Keratinocyte (primary cell): ENCODE results near the gene ZSWIM3. TPM values are rescaled to one million over a fixed set of nuclear protein-coding genes. Genes with fewer than 3 reads are reported as not detected.

ENCODE experiments used
- DNase-seq: peaks from one replicate; pipeline ENCODE4 v3.0.0-alpha.2; 2011; ENCODE audit warnings: low read depth, missing footprints, low spot score
- FAIRE-seq: peaks from 2 replicates; lab custom pipeline; 2011; peaks lifted over from hg19 to GRCh38; lab: Jason Lieb, UNC
- H2AFZ ChIP-seq: 2 replicates; pipeline ENCODE4 v1.6.0; 2012; ENCODE audit warnings: low read length, control low read depth, inconsistent platforms; ENCODE audit not compliant: control insufficient read depth
- H3K27ac ChIP-seq: 2 replicates; pipeline ENCODE4 v1.5.1; 2011; ENCODE audit warnings: low read length; ENCODE audit not compliant: control insufficient read depth, insufficient read depth
- H3K27me3 ChIP-seq: 3 replicates; pipeline ENCODE4 v1.6.0; 2011; ENCODE audit warnings: low read length; ENCODE audit not compliant: control insufficient read depth, insufficient read depth; ENCODE audit errors: extremely low read depth
- H3K36me3 ChIP-seq, 2 experiments: 2 replicates in 1 of 2; 3 replicates in 1 of 2; pipeline ENCODE4 v1.5.1; 2011; ENCODE audit warnings: low read length in 2 of 2, mild to moderate bottlenecking in 1 of 2; ENCODE audit not compliant: control insufficient read depth in 2 of 2, insufficient read depth in 2 of 2; ENCODE audit errors: extremely low read depth in 1 of 2
- H3K4me1 ChIP-seq: 3 replicates; pipeline ENCODE4 v1.5.1; 2011; ENCODE audit warnings: low read length; ENCODE audit not compliant: control insufficient read depth, insufficient read depth; ENCODE audit errors: extremely low read depth
- H3K4me2 ChIP-seq: 3 replicates; pipeline ENCODE4 v1.6.0; 2011; ENCODE audit warnings: low read depth, low read length; ENCODE audit not compliant: control insufficient read depth, insufficient read depth; ENCODE audit errors: extremely low read depth
- H3K4me3 ChIP-seq, 3 experiments: fragments of 200-600 bp in 1 of 3; sonication (generic) in 1 of 3; 2 replicates in 2 of 3; 3 replicates in 1 of 3; pipeline ENCODE4 v1.5.1; 2011 to 2016; ENCODE audit warnings: low read length in 3 of 3, mild to moderate bottlenecking in 3 of 3, control low read depth in 2 of 3, inconsistent platforms in 1 of 3, low read depth in 1 of 3, mixed read lengths in 1 of 3, mixed run types in 1 of 3, moderate library complexity in 1 of 3; ENCODE audit not compliant: control insufficient read depth in 2 of 3, insufficient read depth in 2 of 3; ENCODE audit errors: extremely low read depth in 1 of 3
- H3K79me2 ChIP-seq: 2 replicates; pipeline ENCODE4 v1.6.0; 2012; ENCODE audit warnings: low read length; ENCODE audit not compliant: control insufficient read depth, insufficient read depth
- H3K9ac ChIP-seq: 3 replicates; pipeline ENCODE4 v1.6.0; 2011; ENCODE audit warnings: low read length; ENCODE audit not compliant: control insufficient read depth, insufficient read depth; ENCODE audit errors: extremely low read depth
- H3K9me1 ChIP-seq: 3 replicates; pipeline ENCODE4 v1.6.0; 2011; ENCODE audit warnings: low read length; ENCODE audit not compliant: control insufficient read depth, insufficient read depth; ENCODE audit errors: extremely low read depth
- H3K9me3 ChIP-seq: 2 replicates; pipeline ENCODE4 v1.5.1; 2012; ENCODE audit warnings: low read depth, low read length; ENCODE audit not compliant: control insufficient read depth
- H4K20me1 ChIP-seq: 3 replicates; pipeline ENCODE4 v1.6.0; 2011; ENCODE audit warnings: low read length; ENCODE audit not compliant: control insufficient read depth, insufficient read depth; ENCODE audit errors: extremely low read depth
- CTCF ChIP-seq, 3 experiments: IDR thresholded peaks in 1 of 3; conservative IDR thresholded peaks in 1 of 3; optimal IDR thresholded peaks in 1 of 3; 2 replicates in 2 of 3; 3 replicates in 1 of 3; pipeline versions ENCODE3 to v1.5.1; 2011; ENCODE audit warnings: low read length in 3 of 3, mild to moderate bottlenecking in 3 of 3, moderate library complexity in 2 of 3, control low read depth in 1 of 3, inconsistent platforms in 1 of 3; ENCODE audit not compliant: insufficient read depth in 2 of 3; ENCODE audit errors: extremely low read depth in 1 of 3
- EZH2 ChIP-seq: IDR thresholded peaks from one replicate; pipeline ENCODE4 v1.6.1; 2012; ENCODE audit warnings: inconsistent platforms, mild to moderate bottlenecking, low read length, moderate library complexity
- dilution Hi-C: fragments of 300-500 bp; cut with MboI; formaldehyde crosslinking; loops from one replicate; pipeline ENCODE4 v1.7.0; 2020; ENCODE audit warnings: low sequenced_read_pairs; ENCODE audit not compliant: extremely low pct_ligation_motif_present
- polyA plus RNA-seq, 5 experiments: library from polyadenylated mRNA; depleted of rRNA in 3 of 5; stranded (reverse) in 3 of 5; stranded (forward) in 1 of 5; unstranded in 1 of 5; fragments of >200 nt; gene quantifications; 1 replicate in 1 of 5; 2 replicates in 3 of 5; 3 replicates in 1 of 5; pipeline versions ENCODE4 v1.2.1 to v1.2.3, GENCODE V29; 2011 to 2012; ENCODE audit warnings: missing spikeins in 2 of 5, low read depth in 1 of 5, low replicate concordance in 1 of 5

ZSWIM3 gene
- polyA plus RNA-seq, 1 donor (not counting 4 experiments of a cell fraction or from before 2014, with no cell fraction given): 2.0 TPM

GRCh38 chr20:45913116-45913515 lies 55.7 kb downstream of the ZSWIM3 start:
- dilution Hi-C loops: no loop called here
- no peak for FAIRE-seq
- H3K27me3 ChIP-seq: no peaks in the 10 kb centered on the region

GRCh38 chr20:45917790-45918141 lies 60.4 kb downstream of the ZSWIM3 start:
- Histone ChIP-seq H2AFZ (no peak overlapping the region), H3K27ac (no peak overlapping the region), H3K9me1 (no peaks in the 10 kb centered on the region), H3K9ac (no peak overlapping the region), H3K4me3 (no peak overlapping the region), H4K20me1 (no peaks in the 10 kb centered on the region), H3K4me2 (no peak overlapping the region), H3K9me3 (no peaks in the 10 kb centered on the region), H3K36me3 (no peaks in the 10 kb centered on the region), H3K4me1 (no peaks in the 10 kb centered on the region), H3K27me3 (no peaks in the 10 kb centered on the region), H3K79me2 (no peaks in the 10 kb centered on the region)
- FAIRE-seq: no peak
- no peak for DNase-seq
- dilution Hi-C loops: no loop called here
- TF ChIP-seq CTCF (optimal IDR thresholded peaks at IDR 0.05 in 1 of 3, IDR thresholded peaks at IDR 0.05 in 1 of 3, conservative IDR thresholded peaks at IDR 0.05 in 1 of 3; ENCODE audit: extremely low read depth in 1 of 3, insufficient read depth in 2 of 3, low read length in 3 of 3) (no peak), EZH2 (no peak)

More at GRCh38 chr20:45913116-45913515, 55.7 kb downstream of the ZSWIM3 start:
- H3K79me2 ChIP-seq: no peaks in the 10 kb centered on the region
- H3K9me1 ChIP-seq: no peaks in the 10 kb centered on the region
- no peaks in the 10 kb centered on the region for H4K20me1 ChIP-seq
- no peak overlapping the region for H3K27ac ChIP-seq
- TF ChIP-seq CTCF (optimal IDR thresholded peaks at IDR 0.05 in 1 of 3, IDR thresholded peaks at IDR 0.05 in 1 of 3, conservative IDR thresholded peaks at IDR 0.05 in 1 of 3; ENCODE audit: extremely low read depth in 1 of 3, insufficient read depth in 2 of 3, low read length in 3 of 3) (no peak), EZH2 (no peak)
- no peak overlapping the region for H3K4me3 ChIP-seq
- DNase-seq: no peak
- peaks cover 16% of the 10 kb centered on the region for H3K4me1 ChIP-seq
- no peaks in the 10 kb centered on the region for H3K9me3 ChIP-seq
- H3K4me2 ChIP-seq: no peak overlapping the region
- peaks cover 2 to 3% of the 10 kb centered on the region in 2 experiments for H3K36me3 ChIP-seq
- no peak overlapping the region for H2AFZ ChIP-seq
- no peak overlapping the region for H3K9ac ChIP-seq
